NOMO-1 (cell line): ENCODE measurements around the gene URI1.

Source experiments
- DNase-seq, 2 experiments: peaks; one replicate each; lab custom pipeline; 2025; ENCODE audit not compliant: unreplicated experiment in 2 of 2; lab: John Stamatoyannopoulos, UW

URI1 gene

GRCh38 chr19:30052122-30053075 is 110.4 kb downstream of the URI1 start:
- DNase-seq: no peak

- DNase-seq: no peak
Observed at GRCh38 chr19:30053558-30053957, 111.5 kb downstream of the URI1 start.

GRCh38 chr19:30054210-30054609 is 112.2 kb downstream of the URI1 start:
- DNase-seq: no peak

- no peak for DNase-seq
Observed at GRCh38 chr19:30056580-30056979, 114.5 kb downstream of the URI1 start.

GRCh38 chr19:30059741-30060457 is 117.9 kb downstream of the URI1 start:
- no peak for DNase-seq

- DNase-seq: no peak
Observed at GRCh38 chr19:30060531-30061222, 118.6 kb downstream of the URI1 start.

GRCh38 chr19:30061223-30062064 is 119.4 kb downstream of the URI1 start:
- no peak for DNase-seq

- DNase-seq: no peak
Observed at GRCh38 chr19:30062065-30062906, 120.2 kb downstream of the URI1 start.

GRCh38 chr19:30062907-30063649 is 121.0 kb downstream of the URI1 start:
- DNase-seq: no peak

GRCh38 chr19:30063650-30064347 is 121.8 kb downstream of the URI1 start:
- DNase-seq: no peak

- DNase-seq: peak in 1 of 2 experiments; percentile 21
Observed at GRCh38 chr19:30064348-30064699, 122.3 kb downstream of the URI1 start.

GRCh38 chr19:30064771-30065494 is 122.9 kb downstream of the URI1 start:
- no peak for DNase-seq

- DNase-seq: no peak
Observed at GRCh38 chr19:30065680-30066606, 123.9 kb downstream of the URI1 start.
